Tibial nerve (tissue), 4 donors: ENCODE data around the gene COMP. TPM values are rescaled to one million over a fixed set of nuclear protein-coding genes. Genes with fewer than 3 reads are reported as not detected.

Experiments
- DNase-seq, 2 donors: peaks; one replicate each; pipeline ENCODE4 v3.0.0-alpha.2; 2019; ENCODE audit warnings: low spot score in 2 of 2
- H3K27ac ChIP-seq, 4 donors: fragments of 200-600 bp; sonication (generic) in 3 of 4; one replicate each; pipeline ENCODE4 v1.5.1; 2017 to 2019; ENCODE audit warnings: mild to moderate bottlenecking in 1 of 4
- H3K27me3 ChIP-seq, 2 donors: fragments of 200-600 bp; sonication (generic) in 1 of 2; one replicate each; pipeline versions ENCODE4 v1.5.1 to v1.6.0; 2017 to 2019
- H3K36me3 ChIP-seq, 3 donors: fragments of 200-600 bp; sonication (generic); one replicate each; pipeline ENCODE4 v1.5.1; 2018 to 2019
- H3K4me1 ChIP-seq, 4 donors: fragments of 200-600 bp; sonication (generic) in 3 of 4; one replicate each; pipeline ENCODE4 v1.5.1; 2017 to 2019
- H3K4me3 ChIP-seq, 4 donors: fragments of 200-600 bp; sonication (generic) in 3 of 4; one replicate each; pipeline ENCODE4 v1.5.1; 2017 to 2019; ENCODE audit warnings: mild to moderate bottlenecking in 1 of 4, moderate library complexity in 1 of 4
- H3K9me3 ChIP-seq, 4 donors: fragments of 200-600 bp; sonication (generic) in 3 of 4; one replicate each; pipeline ENCODE4 v1.5.1; 2017 to 2019
- CTCF ChIP-seq, 5 experiments: fragments of 200-600 bp in 3 of 5; fragments of 450-650 bp in 2 of 5; sonication (generic) in 3 of 5; IDR thresholded peaks; one replicate each; pipeline ENCODE4 v1.5.1; 2016 to 2019; ENCODE audit warnings: antibody characterized with exemption in 5 of 5, mild to moderate bottlenecking in 3 of 5, moderate library complexity in 2 of 5
- EP300 ChIP-seq, 2 donors: sonication (generic); formaldehyde crosslinking; IDR thresholded peaks; one replicate each; pipeline ENCODE4 v1.6.1; 2017; ENCODE audit warnings: antibody characterized with exemption in 2 of 2, mild to moderate bottlenecking in 1 of 2
- POLR2A ChIP-seq, 2 donors: fragments of 450-650 bp; IDR thresholded peaks; one replicate each; pipeline ENCODE4 v1.6.1; 2017; ENCODE audit warnings: antibody characterized with exemption in 2 of 2, mild to moderate bottlenecking in 2 of 2, moderate library complexity in 2 of 2
- WGBS, 2 donors: methylation state at CpG; one replicate each; pipeline ENCODE4 v1.1.5; 2018; 5-methylcytosine and 5-hydroxymethylcytosine counted together
- total RNA-seq, 4 donors: library from RNA; depleted of rRNA; stranded (reverse); fragments of >200 nt; gene quantifications; one replicate each; pipeline ENCODE4 v1.1.0, GENCODE V29; 2016

Gene COMP
- total RNA-seq, 4 donors from 2014 or later: 14.0 to 117 (median 25.3) TPM

- Histone ChIP-seq H3K27ac (peak overlapping the region in 2 of 4 donors; percentile 88 to 92), H3K36me3 (peaks cover 0 to 7% (median 0%) of the 10 kb centered on the region in 3 donors), H3K9me3 (no peaks in the 10 kb centered on the region), H3K4me1 (peaks cover 0 to 70% (median 24%) of the 10 kb centered on the region in 4 donors), H3K4me3 (peak overlapping the region; percentile 51 to 98 (median 88)), H3K27me3 (no peaks in the 10 kb centered on the region)
- no peak for DNase-seq
- WGBS, 2 donors: 19 to 20% methylated on average over 18 of the region's 18 CpGs
- TF ChIP-seq CTCF (IDR thresholded peaks at IDR 0.05): no peak
Measured at GRCh38 chr19:18833849-18834643, 42.9 kb upstream of the COMP start.

- peaks cover 0 to 60% (median 23%) of the 10 kb centered on the region in 4 donors for H3K4me1 ChIP-seq
- H3K27ac ChIP-seq: peak overlapping the region in 3 of 4 donors; percentile 30 to 92 (median 88)
- peaks cover 0 to 7% (median 0%) of the 10 kb centered on the region in 3 donors for H3K36me3 ChIP-seq
- H3K9me3 ChIP-seq: no peaks in the 10 kb centered on the region
- TF ChIP-seq POLR2A (IDR thresholded peaks at IDR 0.05) (no peak), EP300 (IDR thresholded peaks at IDR 0.05) (no peak), CTCF (IDR thresholded peaks at IDR 0.05) (no peak)
- peak overlapping the region; percentile 51 to 98 (median 88) for H3K4me3 ChIP-seq
- H3K27me3 ChIP-seq: no peaks in the 10 kb centered on the region
- 1 to 7% methylated on average over 9 of the region's 9 CpGs for WGBS, 2 donors
- DNase-seq: no peak
Measured at GRCh38 chr19:18833141-18833476, 42.0 kb upstream of the COMP start.

- Histone ChIP-seq H3K9me3 (peaks cover 0 to under 1% (median 0%) of the 10 kb centered on the region in 4 donors), H3K27ac (peak overlapping the region; percentile 30 to 92 (median 86)), H3K27me3 (no peaks in the 10 kb centered on the region), H3K4me1 (peaks cover 0 to 55% (median 23%) of the 10 kb centered on the region in 4 donors), H3K36me3 (peaks cover 0 to 7% (median 0%) of the 10 kb centered on the region in 3 donors), H3K4me3 (peak overlapping the region; percentile 51 to 98 (median 88))
- TF ChIP-seq CTCF (IDR thresholded peaks at IDR 0.05) (no peak), POLR2A (IDR thresholded peaks at IDR 0.05) (no peak), EP300 (IDR thresholded peaks at IDR 0.05) (no peak)
- no peak for DNase-seq
- WGBS, 2 donors: 0 to 1% methylated on average over 14 to 38 of the region's 69 CpGs
Measured at GRCh38 chr19:18832306-18833140, 41.4 kb upstream of the COMP start.

DNA sequence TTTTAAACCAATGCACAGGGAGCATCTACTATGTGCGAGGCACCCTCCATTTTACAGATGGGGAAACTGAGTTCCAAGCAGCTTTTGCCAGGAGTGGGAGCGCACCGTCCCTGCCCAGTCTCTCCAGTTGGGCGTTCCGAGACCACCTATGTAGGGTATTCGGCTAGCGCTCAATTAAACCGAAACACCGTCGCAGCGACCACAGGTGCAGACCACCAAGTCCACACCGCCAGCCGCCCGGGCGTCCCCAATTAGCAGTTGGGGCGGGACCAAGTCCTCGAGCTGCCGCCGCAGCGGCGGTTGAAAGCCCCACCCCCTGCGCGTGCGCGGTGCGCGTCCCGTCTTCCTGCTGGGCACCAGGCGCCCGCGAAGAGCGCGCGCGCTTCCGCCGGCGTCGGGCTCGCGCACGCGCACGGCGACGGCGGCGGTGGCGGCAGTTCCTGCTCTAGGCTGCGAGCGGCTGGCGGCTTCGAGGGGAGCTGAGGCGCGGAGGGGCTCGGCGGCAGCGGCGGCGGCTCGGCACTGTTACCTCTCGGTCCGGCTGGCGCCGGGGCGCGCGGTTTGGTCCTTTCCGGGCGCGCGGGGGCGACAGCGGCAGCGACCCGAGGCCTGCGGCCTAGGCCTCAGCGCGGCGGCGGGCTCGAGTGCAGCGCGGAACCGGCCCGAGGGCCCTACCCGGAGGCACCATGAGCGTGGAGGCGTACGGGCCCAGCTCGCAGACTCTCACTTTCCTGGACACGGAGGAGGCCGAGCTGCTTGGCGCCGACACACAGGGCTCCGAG, 40.6 kb upstream of the COMP start, which contains the start of gene UPF1:
Gene UPF1, plus strand, starts transcription at position 436 of the 782 bp plus-strand sequence. Its CDS starts 251 bp downstream, at position 687.
- TF ChIP-seq CTCF (IDR thresholded peaks at IDR 0.05) (peak in 3 of 5 experiments; percentile 15 to 66 (median 61)), EP300 (IDR thresholded peaks at IDR 0.05) (peak in 1 of 2 donors; percentile 42), POLR2A (IDR thresholded peaks at IDR 0.05) (peak; percentile 38 to 88)
- peak within 1 kb of the TSS; percentile 81 to 92 (median 86) for H3K27ac ChIP-seq
- peaks cover 0 to 7% (median 0%) of the 10 kb centered on the region in 3 donors for H3K36me3 ChIP-seq
- whole genome bisulfite sequencing, 2 donors: 1% methylated on average over 26 to 30 of the region's 96 CpGs
- peaks cover 0 to 46% (median 23%) of the 10 kb centered on the region in 4 donors for H3K4me1 ChIP-seq
- H3K9me3 ChIP-seq: peaks cover 0 to 8% (median 3%) of the 10 kb centered on the region in 4 donors
- DNase-seq: peak; percentile 76 to 77
- H3K27me3 ChIP-seq: no peaks in the 10 kb centered on the region
- H3K4me3 ChIP-seq: peak within 1 kb of the TSS; percentile 51 to 98 (median 88)
